Prostate gland (tissue), 2 donors: ENCODE measurements around the gene DKK1.

Source experiments
- POLR2AphosphoS5 ChIP-seq: sonication (generic); formaldehyde crosslinking; IDR thresholded peaks from one replicate; pipeline ENCODE4 v1.6.1; 2017; ENCODE audit warnings: antibody characterized with exemption
- TF ChIP-seq, protein P1 (sequence below), 4 experiments: fragments of 200-600 bp in 2 of 4; fragments of 450-650 bp in 2 of 4; sonication (generic) in 2 of 4; IDR thresholded peaks; 1 replicate in 3 of 4; 2 replicates in 1 of 4; pipeline ENCODE4 v1.5.1; 2016 to 2019; ENCODE audit warnings: antibody characterized with exemption in 4 of 4, mild to moderate bottlenecking in 2 of 4, moderate library complexity in 2 of 4

- TF ChIP-seq, protein P1, sequence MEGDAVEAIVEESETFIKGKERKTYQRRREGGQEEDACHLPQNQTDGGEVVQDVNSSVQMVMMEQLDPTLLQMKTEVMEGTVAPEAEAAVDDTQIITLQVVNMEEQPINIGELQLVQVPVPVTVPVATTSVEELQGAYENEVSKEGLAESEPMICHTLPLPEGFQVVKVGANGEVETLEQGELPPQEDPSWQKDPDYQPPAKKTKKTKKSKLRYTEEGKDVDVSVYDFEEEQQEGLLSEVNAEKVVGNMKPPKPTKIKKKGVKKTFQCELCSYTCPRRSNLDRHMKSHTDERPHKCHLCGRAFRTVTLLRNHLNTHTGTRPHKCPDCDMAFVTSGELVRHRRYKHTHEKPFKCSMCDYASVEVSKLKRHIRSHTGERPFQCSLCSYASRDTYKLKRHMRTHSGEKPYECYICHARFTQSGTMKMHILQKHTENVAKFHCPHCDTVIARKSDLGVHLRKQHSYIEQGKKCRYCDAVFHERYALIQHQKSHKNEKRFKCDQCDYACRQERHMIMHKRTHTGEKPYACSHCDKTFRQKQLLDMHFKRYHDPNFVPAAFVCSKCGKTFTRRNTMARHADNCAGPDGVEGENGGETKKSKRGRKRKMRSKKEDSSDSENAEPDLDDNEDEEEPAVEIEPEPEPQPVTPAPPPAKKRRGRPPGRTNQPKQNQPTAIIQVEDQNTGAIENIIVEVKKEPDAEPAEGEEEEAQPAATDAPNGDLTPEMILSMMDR (IDR thresholded peaks at IDR 0.05) = no peak
- no peak for TF ChIP-seq POLR2AphosphoS5
Observed at GRCh38 chr10:52322323-52322722, 8.2 kb downstream of the DKK1 start.
